Keratinocyte (primary cell): ENCODE data around the gene MBP. TPM values are rescaled to one million over a fixed set of nuclear protein-coding genes. Genes with fewer than 3 reads are reported as not detected.

Experiments used
- DNase-seq: peaks from one replicate; pipeline ENCODE4 v3.0.0-alpha.2; 2011; ENCODE audit warnings: low read depth, missing footprints, low spot score
- FAIRE-seq: peaks from 2 replicates; lab custom pipeline; 2011; peaks lifted over from hg19 to GRCh38; lab: Jason Lieb, UNC
- H2AFZ ChIP-seq: 2 replicates; pipeline ENCODE4 v1.6.0; 2012; ENCODE audit warnings: low read length, control low read depth, inconsistent platforms; ENCODE audit not compliant: control insufficient read depth
- H3K27ac ChIP-seq: 2 replicates; pipeline ENCODE4 v1.5.1; 2011; ENCODE audit warnings: low read length; ENCODE audit not compliant: control insufficient read depth, insufficient read depth
- H3K27me3 ChIP-seq: 3 replicates; pipeline ENCODE4 v1.6.0; 2011; ENCODE audit warnings: low read length; ENCODE audit not compliant: control insufficient read depth, insufficient read depth; ENCODE audit errors: extremely low read depth
- H3K36me3 ChIP-seq, 2 experiments: 2 replicates in 1 of 2; 3 replicates in 1 of 2; pipeline ENCODE4 v1.5.1; 2011; ENCODE audit warnings: low read length in 2 of 2, mild to moderate bottlenecking in 1 of 2; ENCODE audit not compliant: control insufficient read depth in 2 of 2, insufficient read depth in 2 of 2; ENCODE audit errors: extremely low read depth in 1 of 2
- H3K4me1 ChIP-seq: 3 replicates; pipeline ENCODE4 v1.5.1; 2011; ENCODE audit warnings: low read length; ENCODE audit not compliant: control insufficient read depth, insufficient read depth; ENCODE audit errors: extremely low read depth
- H3K4me2 ChIP-seq: 3 replicates; pipeline ENCODE4 v1.6.0; 2011; ENCODE audit warnings: low read depth, low read length; ENCODE audit not compliant: control insufficient read depth, insufficient read depth; ENCODE audit errors: extremely low read depth
- H3K4me3 ChIP-seq, 3 experiments: fragments of 200-600 bp in 1 of 3; sonication (generic) in 1 of 3; 2 replicates in 2 of 3; 3 replicates in 1 of 3; pipeline ENCODE4 v1.5.1; 2011 to 2016; ENCODE audit warnings: low read length in 3 of 3, mild to moderate bottlenecking in 3 of 3, control low read depth in 2 of 3, inconsistent platforms in 1 of 3, low read depth in 1 of 3, mixed read lengths in 1 of 3, mixed run types in 1 of 3, moderate library complexity in 1 of 3; ENCODE audit not compliant: control insufficient read depth in 2 of 3, insufficient read depth in 2 of 3; ENCODE audit errors: extremely low read depth in 1 of 3
- H3K79me2 ChIP-seq: 2 replicates; pipeline ENCODE4 v1.6.0; 2012; ENCODE audit warnings: low read length; ENCODE audit not compliant: control insufficient read depth, insufficient read depth
- H3K9ac ChIP-seq: 3 replicates; pipeline ENCODE4 v1.6.0; 2011; ENCODE audit warnings: low read length; ENCODE audit not compliant: control insufficient read depth, insufficient read depth; ENCODE audit errors: extremely low read depth
- H3K9me1 ChIP-seq: 3 replicates; pipeline ENCODE4 v1.6.0; 2011; ENCODE audit warnings: low read length; ENCODE audit not compliant: control insufficient read depth, insufficient read depth; ENCODE audit errors: extremely low read depth
- H3K9me3 ChIP-seq: 2 replicates; pipeline ENCODE4 v1.5.1; 2012; ENCODE audit warnings: low read depth, low read length; ENCODE audit not compliant: control insufficient read depth
- H4K20me1 ChIP-seq: 3 replicates; pipeline ENCODE4 v1.6.0; 2011; ENCODE audit warnings: low read length; ENCODE audit not compliant: control insufficient read depth, insufficient read depth; ENCODE audit errors: extremely low read depth
- CTCF ChIP-seq, 3 experiments: IDR thresholded peaks in 1 of 3; conservative IDR thresholded peaks in 1 of 3; optimal IDR thresholded peaks in 1 of 3; 2 replicates in 2 of 3; 3 replicates in 1 of 3; pipeline versions ENCODE3 to v1.5.1; 2011; ENCODE audit warnings: low read length in 3 of 3, mild to moderate bottlenecking in 3 of 3, moderate library complexity in 2 of 3, control low read depth in 1 of 3, inconsistent platforms in 1 of 3; ENCODE audit not compliant: insufficient read depth in 2 of 3; ENCODE audit errors: extremely low read depth in 1 of 3
- EZH2 ChIP-seq: IDR thresholded peaks from one replicate; pipeline ENCODE4 v1.6.1; 2012; ENCODE audit warnings: inconsistent platforms, mild to moderate bottlenecking, low read length, moderate library complexity
- dilution Hi-C: fragments of 300-500 bp; cut with MboI; formaldehyde crosslinking; loops from one replicate; pipeline ENCODE4 v1.7.0; 2020; ENCODE audit warnings: low sequenced_read_pairs; ENCODE audit not compliant: extremely low pct_ligation_motif_present
- polyA plus RNA-seq, 5 experiments: library from polyadenylated mRNA; depleted of rRNA in 3 of 5; stranded (reverse) in 3 of 5; stranded (forward) in 1 of 5; unstranded in 1 of 5; fragments of >200 nt; gene quantifications; 1 replicate in 1 of 5; 2 replicates in 3 of 5; 3 replicates in 1 of 5; pipeline versions ENCODE4 v1.2.1 to v1.2.3, GENCODE V29; 2011 to 2012; ENCODE audit warnings: missing spikeins in 2 of 5, low read depth in 1 of 5, low replicate concordance in 1 of 5

Gene MBP
- polyA plus RNA-seq, 1 donor (not counting 4 experiments of a cell fraction or from before 2014, with no cell fraction given), result 38.7 TPM

- peak overlapping the region; percentile 55 for H3K4me2 ChIP-seq
- H3K4me3 ChIP-seq, result no peak overlapping the region
- H3K4me1 ChIP-seq, result peaks cover 51% of the 10 kb centered on the region
- no peaks in the 10 kb centered on the region for H3K27me3 ChIP-seq
- H2AFZ ChIP-seq, result no peak overlapping the region
- H3K36me3 ChIP-seq, result peaks cover 4 to 7% of the 10 kb centered on the region in 2 experiments
- peak overlapping the region; percentile 53 for H3K9ac ChIP-seq
- TF ChIP-seq EZH2 (no peak), CTCF (optimal IDR thresholded peaks at IDR 0.05 in 1 of 3, IDR thresholded peaks at IDR 0.05 in 1 of 3, conservative IDR thresholded peaks at IDR 0.05 in 1 of 3; ENCODE audit: extremely low read depth in 1 of 3, insufficient read depth in 2 of 3, low read length in 3 of 3) (no peak)
- H3K9me1 ChIP-seq, result peaks cover 5% of the 10 kb centered on the region
- peak overlapping the region; percentile 91 for H3K27ac ChIP-seq
- FAIRE-seq (peak; percentile 73), DNase-seq (no peak)
- dilution Hi-C loops, result no loop called here
- peaks cover 39% of the 10 kb centered on the region for H3K79me2 ChIP-seq
- no peaks in the 10 kb centered on the region for H3K9me3 ChIP-seq
- no peaks in the 10 kb centered on the region for H4K20me1 ChIP-seq
Observed at GRCh38 chr18:77089723-77090285, 42.8 kb downstream of the MBP start.

GRCh38 chr18:77088963-77089722, 43.4 kb downstream of the MBP start:
- no peak for TF ChIP-seq CTCF (optimal IDR thresholded peaks at IDR 0.05 in 1 of 3, IDR thresholded peaks at IDR 0.05 in 1 of 3, conservative IDR thresholded peaks at IDR 0.05 in 1 of 3; ENCODE audit: extremely low read depth in 1 of 3, insufficient read depth in 2 of 3, low read length in 3 of 3)
- no peak for TF ChIP-seq EZH2
- dilution Hi-C loops, result no loop called here
- no peaks in the 10 kb centered on the region for H3K9me3 ChIP-seq
- no peaks in the 10 kb centered on the region for H3K27me3 ChIP-seq
- H3K9me1 ChIP-seq, result peaks cover 5% of the 10 kb centered on the region
- H3K27ac ChIP-seq, result peak overlapping the region; percentile 91
- peak overlapping the region; percentile 53 for H3K9ac ChIP-seq
- peak; percentile 78 for FAIRE-seq
- H3K4me3 ChIP-seq, result no peak overlapping the region
- peak; percentile 88 for DNase-seq
- peaks cover under 1 to 2% of the 10 kb centered on the region in 2 experiments for H3K36me3 ChIP-seq
- peak overlapping the region; percentile 55 for H3K4me2 ChIP-seq
- peaks cover 52% of the 10 kb centered on the region for H3K4me1 ChIP-seq
- H4K20me1 ChIP-seq, result no peaks in the 10 kb centered on the region
- no peak overlapping the region for H2AFZ ChIP-seq
- H3K79me2 ChIP-seq, result peaks cover 44% of the 10 kb centered on the region
